Thoracic aorta (tissue), 2 donors: ENCODE measurements around the gene SFSWAP. TPM values are rescaled to one million over a fixed set of nuclear protein-coding genes. Genes with fewer than 3 reads are reported as not detected.

Experiments used
- ATAC-seq: fragments of 150-250 bp; one replicate; pipeline ENCODE4 v1.8.0; 2017; ENCODE audit warnings: low read depth; ENCODE audit not compliant: insufficient number of reproducible peaks, low FRiP score
- DNase-seq: peaks from one replicate; pipeline ENCODE4 v3.0.0-alpha.2; 2020; ENCODE audit warnings: low spot score
- H3K27ac ChIP-seq, 2 donors: fragments of 200-600 bp; sonication (generic); 1 replicate in 1 of 2; 2 replicates in 1 of 2; pipeline ENCODE4 v1.5.1; 2016; ENCODE audit warnings: mild to moderate bottlenecking in 2 of 2, moderate library complexity in 2 of 2
- H3K27me3 ChIP-seq: fragments of 200-600 bp; sonication (generic); replicated peaks from 2 replicates; pipeline ENCODE4 v1.6.0; 2016; ENCODE audit warnings: mild to moderate bottlenecking; ENCODE audit not compliant: insufficient read depth
- H3K36me3 ChIP-seq: fragments of 200-600 bp; sonication (generic); one replicate; pipeline ENCODE4 v1.5.1; 2016
- H3K4me1 ChIP-seq, 2 donors: fragments of 200-600 bp; sonication (generic); 1 replicate in 1 of 2; 2 replicates in 1 of 2; pipeline versions ENCODE4 v1.5.1 to v1.6.0; 2016; ENCODE audit warnings: low read depth in 2 of 2, mild to moderate bottlenecking in 1 of 2; ENCODE audit not compliant: control insufficient read depth in 1 of 2
- H3K4me3 ChIP-seq: fragments of 200-600 bp; sonication (generic); 2 replicates; pipeline ENCODE4 v1.5.1; 2016; ENCODE audit warnings: mild to moderate bottlenecking
- H3K9me3 ChIP-seq: fragments of 200-600 bp; sonication (generic); 2 replicates; pipeline ENCODE4 v1.5.1; 2016
- total RNA-seq, 2 donors: library from RNA; depleted of rRNA; stranded (reverse); fragments of >200 nt; gene quantifications; one replicate each; pipeline versions ENCODE4 v1.1.0 to v1.2.3, GENCODE V29; 2016
- TF ChIP-seq, protein P1 (sequence below): fragments of 200-600 bp; sonication (generic); IDR thresholded peaks from one replicate; pipeline ENCODE4 v1.5.1; 2019; ENCODE audit warnings: antibody characterized with exemption

SFSWAP gene
- total RNA-seq, 2 donors from 2014 or later: 27.9 to 63.2 TPM

DNA sequence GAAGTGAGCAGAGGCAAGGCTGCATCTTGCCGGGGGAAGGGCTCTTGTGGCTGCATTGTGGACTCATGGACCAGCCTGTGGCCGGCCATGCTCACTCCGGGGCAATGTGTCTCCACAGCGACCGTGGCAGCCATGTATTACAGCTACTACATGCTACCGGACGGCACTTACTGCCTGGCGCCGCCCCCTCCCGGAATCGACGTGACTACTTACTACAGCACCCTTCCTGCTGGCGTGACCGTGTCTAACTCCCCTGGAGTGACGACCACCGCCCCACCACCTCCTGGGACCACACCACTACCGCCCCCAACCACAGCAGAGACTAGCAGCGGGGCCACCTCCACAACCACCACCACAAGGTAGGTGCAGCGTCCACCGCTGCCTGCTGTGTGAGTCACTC, 42.1 kb downstream of the SFSWAP start:
- no peaks in the 10 kb centered on the region for H3K4me1 ChIP-seq
- ATAC-seq (no peak), DNase-seq (no peak)
- H3K9me3 ChIP-seq: no peaks in the 10 kb centered on the region
- no peak overlapping the region for H3K4me3 ChIP-seq
- no peaks in the 10 kb centered on the region for H3K27me3 ChIP-seq
- no peak overlapping the region for H3K27ac ChIP-seq
- peaks cover 42% of the 10 kb centered on the region for H3K36me3 ChIP-seq
- TF ChIP-seq, protein P1, sequence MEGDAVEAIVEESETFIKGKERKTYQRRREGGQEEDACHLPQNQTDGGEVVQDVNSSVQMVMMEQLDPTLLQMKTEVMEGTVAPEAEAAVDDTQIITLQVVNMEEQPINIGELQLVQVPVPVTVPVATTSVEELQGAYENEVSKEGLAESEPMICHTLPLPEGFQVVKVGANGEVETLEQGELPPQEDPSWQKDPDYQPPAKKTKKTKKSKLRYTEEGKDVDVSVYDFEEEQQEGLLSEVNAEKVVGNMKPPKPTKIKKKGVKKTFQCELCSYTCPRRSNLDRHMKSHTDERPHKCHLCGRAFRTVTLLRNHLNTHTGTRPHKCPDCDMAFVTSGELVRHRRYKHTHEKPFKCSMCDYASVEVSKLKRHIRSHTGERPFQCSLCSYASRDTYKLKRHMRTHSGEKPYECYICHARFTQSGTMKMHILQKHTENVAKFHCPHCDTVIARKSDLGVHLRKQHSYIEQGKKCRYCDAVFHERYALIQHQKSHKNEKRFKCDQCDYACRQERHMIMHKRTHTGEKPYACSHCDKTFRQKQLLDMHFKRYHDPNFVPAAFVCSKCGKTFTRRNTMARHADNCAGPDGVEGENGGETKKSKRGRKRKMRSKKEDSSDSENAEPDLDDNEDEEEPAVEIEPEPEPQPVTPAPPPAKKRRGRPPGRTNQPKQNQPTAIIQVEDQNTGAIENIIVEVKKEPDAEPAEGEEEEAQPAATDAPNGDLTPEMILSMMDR: no peak

DNA sequence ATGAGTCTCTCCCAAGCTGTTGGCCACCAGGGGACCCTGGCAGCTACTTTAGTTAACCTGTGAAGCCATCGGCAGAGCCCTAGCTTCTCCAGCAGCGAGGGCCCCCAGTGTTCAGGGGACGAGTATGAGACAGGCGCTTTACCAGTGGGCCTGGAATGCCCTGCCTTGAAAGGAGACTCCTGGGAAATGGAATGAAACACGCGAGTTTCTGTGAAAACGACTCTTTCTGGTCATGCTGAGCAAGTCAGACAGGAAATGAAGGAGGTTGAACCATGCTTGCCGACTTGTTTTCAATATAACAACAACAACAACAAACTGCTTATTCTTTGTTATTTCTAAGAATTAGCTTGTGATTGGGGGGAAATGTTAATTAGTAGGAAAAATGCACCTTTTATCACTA, 42.9 kb downstream of the SFSWAP start:
- ATAC-seq (no peak), DNase-seq (no peak)
- H3K4me1 ChIP-seq: no peaks in the 10 kb centered on the region
- no peaks in the 10 kb centered on the region for H3K9me3 ChIP-seq
- no peak overlapping the region for H3K4me3 ChIP-seq
- H3K36me3 ChIP-seq: peaks cover 49% of the 10 kb centered on the region
- no peak overlapping the region for H3K27ac ChIP-seq
- H3K27me3 ChIP-seq: no peaks in the 10 kb centered on the region
- TF ChIP-seq, protein P1: no peak

DNA sequence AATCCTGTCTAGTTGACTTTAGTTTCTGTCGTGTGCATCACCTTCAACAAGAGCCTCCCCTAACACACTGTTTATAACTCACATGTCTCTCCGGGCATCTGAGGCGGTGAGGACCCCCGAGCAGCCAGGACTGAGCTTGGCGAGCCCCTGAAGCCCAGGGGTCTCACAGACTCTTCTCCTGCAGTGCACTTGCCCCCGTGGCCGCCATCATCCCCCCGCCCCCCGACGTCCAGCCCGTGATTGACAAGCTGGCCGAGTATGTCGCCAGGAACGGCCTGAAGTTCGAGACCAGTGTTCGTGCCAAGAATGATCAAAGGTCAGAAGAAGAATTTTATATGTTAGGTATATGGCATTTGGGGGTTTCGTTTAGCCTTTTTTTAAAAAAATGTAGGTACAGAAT, 43.3 kb downstream of the SFSWAP start:
- TF ChIP-seq, protein P1: no peak
- DNase-seq (no peak), ATAC-seq (no peak)
- no peaks in the 10 kb centered on the region for H3K9me3 ChIP-seq
- H3K4me3 ChIP-seq: no peak overlapping the region
- no peaks in the 10 kb centered on the region for H3K4me1 ChIP-seq
- H3K27me3 ChIP-seq: no peaks in the 10 kb centered on the region
- no peak overlapping the region for H3K27ac ChIP-seq
- H3K36me3 ChIP-seq: peaks cover 50% of the 10 kb centered on the region

DNA sequence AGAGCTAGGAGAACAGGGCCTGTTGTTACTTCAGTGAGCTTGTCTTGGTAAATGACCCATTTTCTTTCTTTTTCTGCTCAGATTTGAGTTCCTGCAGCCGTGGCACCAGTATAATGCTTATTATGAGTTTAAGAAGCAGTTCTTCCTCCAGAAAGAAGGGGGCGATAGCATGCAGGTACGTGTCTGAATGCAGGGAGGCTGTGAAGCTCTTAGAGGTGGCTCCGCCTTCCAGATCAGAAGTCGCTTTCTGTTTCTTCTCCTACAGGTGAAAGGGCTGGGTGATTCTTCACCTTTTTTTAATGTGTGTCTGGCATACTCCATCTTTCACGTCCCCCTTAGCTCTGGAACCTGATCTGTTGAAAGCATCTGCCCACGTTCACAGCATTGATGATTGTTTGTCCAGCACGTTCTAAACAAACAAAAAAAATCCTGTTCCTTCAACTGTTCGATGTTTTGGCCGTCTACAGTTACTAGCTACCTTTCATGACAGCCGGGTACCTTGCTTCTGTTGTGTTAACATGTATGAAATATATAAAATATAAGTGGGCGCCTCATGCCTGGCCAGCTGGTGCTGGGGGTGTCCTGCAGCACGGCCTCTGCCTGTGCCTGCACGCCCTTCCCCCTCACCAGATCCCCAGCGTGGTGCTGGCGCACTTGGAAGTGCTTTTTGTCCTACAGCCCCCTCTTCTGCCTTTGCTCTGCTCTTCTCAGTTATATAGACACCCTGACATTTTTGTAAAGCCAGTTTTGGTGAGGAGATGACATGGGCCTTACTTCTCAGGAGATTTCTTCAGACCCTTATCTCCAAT, 44.6 kb downstream of the SFSWAP start:
- Histone ChIP-seq H3K4me3 (no peak overlapping the region), H3K27me3 (no peaks in the 10 kb centered on the region), H3K4me1 (no peaks in the 10 kb centered on the region), H3K27ac (no peak overlapping the region), H3K36me3 (peaks cover 48% of the 10 kb centered on the region), H3K9me3 (no peaks in the 10 kb centered on the region)
- no peak for ATAC-seq
- TF ChIP-seq, protein P1: no peak
- no peak for DNase-seq

DNA sequence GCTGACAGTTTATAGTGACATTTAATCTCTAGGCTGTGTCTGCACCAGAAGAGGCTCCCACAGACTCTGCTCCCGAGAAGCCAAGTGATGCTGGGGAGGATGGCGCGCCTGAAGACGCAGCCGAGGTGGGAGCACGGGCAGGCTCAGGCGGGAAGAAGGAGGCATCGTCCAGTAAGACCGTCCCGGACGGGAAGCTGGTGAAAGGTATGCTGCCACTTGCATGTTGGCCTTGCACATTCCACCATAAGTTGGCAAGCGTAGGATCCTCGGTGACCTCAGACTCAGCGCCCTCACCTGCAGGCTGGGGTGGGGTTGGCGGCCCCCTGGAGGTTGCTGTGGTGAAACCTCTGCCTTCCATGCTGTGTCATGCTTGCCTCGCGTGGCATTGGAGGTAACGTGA, 45.6 kb downstream of the SFSWAP start:
- TF ChIP-seq, protein P1: no peak
- no peaks in the 10 kb centered on the region for H3K4me1 ChIP-seq
- no peak overlapping the region for H3K27ac ChIP-seq
- H3K9me3 ChIP-seq: no peaks in the 10 kb centered on the region
- DNase-seq (no peak), ATAC-seq (no peak)
- no peaks in the 10 kb centered on the region for H3K27me3 ChIP-seq
- H3K36me3 ChIP-seq: peaks cover 56% of the 10 kb centered on the region
- H3K4me3 ChIP-seq: no peak overlapping the region
